ENCODE data around the gene ERC1.

Gene ERC1

DNA sequence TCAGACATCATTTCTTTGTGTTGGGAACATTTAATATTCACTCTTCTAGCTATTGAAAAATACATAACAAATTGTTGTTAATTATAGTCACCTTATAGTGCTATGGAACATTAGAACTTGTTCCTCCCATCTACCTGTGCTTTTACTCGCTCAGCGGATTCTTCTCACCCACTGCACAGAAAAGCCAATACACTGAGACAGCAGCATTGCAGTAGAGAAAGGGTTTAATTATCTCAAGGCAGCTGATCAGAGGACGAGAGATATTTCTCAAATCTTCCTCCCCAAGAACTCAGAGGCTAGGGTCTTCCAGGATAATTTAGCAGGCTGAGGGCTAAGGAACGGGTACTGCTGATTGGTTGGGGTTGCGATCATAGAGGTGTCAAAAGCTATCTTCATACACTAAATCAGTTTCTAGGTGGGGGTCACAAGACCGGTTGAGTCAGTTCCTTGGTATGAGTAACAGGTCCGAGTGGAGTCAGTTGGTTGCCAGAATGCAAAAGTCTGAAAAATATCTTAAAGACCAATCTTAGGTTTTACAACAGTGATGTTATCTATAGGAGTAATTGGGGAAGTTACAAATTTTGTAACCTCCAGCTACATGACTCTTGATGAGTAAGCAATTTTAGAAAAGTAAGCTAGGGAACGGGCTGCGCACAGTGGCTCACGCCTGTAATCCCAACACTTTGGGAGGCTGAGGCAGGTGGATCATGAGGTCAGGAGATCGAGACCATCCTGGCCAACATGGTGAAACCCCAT lies 430.2 kb downstream of the ERC1 start:
- DNase-seq, result no peak

DNA sequence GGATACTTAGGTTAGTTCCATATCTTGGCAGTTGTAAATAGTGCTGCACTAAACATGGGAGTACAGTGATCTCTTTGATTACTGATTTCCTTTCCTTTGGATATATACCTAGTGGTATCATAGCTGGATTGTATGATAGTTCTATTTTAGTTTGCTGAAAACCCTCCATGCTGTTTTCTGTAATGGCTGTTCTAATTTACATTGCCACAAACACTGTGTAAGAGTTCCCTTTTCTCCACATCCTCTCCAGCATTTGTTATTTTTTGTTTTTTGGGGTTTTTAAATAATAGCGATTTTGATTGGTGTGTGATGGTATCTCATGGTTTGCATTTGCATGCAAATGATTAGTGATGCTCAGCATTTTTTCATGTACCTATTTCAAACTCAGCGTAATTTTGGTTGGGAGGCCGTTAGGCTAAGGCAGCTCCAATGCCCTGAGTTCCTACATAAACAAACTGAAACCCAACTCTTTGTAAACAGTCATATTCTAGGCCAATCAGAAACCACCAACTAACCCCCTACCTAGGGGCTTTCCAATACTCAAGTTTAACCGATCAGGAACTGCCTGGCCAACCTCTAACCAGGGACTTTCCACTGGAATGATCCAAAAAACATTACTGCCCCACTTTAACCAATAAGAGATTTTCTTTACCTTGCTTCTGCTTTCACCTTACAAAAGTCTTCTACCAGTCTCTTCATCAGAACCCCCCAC lies 431.7 kb downstream of the ERC1 start:
- no peak for DNase-seq

DNA sequence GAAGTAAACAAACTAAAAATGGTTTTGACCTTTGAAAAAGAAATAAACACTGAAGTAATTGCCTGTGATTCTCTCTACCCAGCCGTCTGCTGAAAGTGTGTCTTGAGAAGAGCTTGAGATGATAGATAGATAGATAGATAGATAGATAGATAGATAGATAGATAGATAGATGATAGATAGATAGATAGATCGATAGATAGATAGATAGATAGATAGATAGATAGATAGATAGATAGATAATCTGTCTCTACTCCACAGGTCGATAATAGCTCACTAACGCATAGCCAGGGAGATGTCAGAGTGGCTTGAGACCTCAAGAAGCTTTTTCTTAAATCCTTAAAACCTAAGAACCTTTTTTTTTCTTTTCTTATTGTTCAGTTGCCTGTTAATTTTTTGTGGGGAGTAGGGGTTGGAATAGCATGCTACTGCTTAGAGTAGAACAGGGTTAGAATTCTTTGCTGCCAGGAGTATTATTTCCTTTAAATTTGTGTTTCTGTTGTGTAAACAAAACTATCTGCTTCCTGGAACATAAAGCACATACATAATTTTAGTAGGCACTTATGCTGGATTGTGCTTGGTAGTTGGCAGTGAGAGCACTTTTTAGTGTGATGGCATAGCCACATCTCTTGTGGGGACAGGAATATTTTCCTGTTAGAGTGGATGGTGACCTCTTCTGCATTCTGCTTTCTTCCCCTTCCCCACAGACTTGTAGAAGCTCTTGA lies 433.8 kb downstream of the ERC1 start:
- no peak for DNase-seq

DNA sequence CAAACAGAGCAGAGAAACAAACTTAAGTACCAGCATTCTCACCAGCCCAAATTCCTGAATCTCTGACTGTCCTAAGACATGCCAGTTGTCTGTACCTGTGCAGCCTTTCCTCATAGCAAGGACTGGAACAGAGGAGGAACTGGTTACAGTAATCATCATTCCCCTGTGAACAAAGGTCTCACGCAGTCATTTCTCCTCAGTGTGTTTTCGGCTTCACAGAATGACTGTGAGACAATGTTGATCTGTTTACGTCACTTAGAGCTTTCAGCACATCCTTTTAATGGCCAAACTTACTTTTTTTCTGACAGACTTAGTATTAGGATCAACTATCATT lies 434.3 kb downstream of the ERC1 start:
- DNase-seq, result no peak

DNA sequence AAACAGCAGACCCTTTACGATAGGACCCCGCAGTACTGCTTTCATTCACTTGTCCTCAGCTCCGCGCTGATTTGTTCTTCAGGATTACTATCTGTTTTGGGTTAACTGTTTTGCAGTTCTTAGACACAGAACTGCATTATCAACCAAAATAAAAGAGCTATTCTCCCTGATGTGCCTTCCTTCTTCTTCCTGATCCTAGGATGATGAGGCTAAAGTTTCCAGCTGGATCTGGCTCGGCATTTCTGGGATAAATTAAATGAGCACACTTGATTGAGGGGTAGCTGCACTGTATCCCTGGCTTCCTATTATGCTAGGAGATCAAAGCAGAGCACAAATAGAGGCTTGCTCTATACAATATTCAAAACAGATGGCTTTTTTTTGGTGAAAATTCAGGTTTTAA lies 437.6 kb downstream of the ERC1 start:
- DNase-seq, result no peak

DNA sequence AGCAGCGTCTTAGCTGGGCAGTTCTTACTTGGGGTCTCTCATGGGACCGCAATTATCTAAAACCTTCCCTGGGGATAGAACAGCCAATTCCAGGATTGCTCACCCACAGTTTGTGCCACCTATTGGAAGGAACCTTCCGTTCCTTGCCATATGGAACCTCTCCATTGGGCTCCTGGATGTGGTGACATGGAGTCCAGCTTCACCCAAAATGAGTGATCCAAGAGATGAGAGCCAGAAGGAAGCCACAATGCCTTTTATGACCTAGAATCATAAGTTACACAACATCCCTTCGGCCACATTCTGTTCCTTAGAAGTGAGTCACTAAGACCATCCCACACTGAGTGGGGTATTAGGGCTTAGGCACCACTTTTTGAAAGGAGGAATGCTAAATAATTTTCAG lies 439.0 kb downstream of the ERC1 start:
- no peak for DNase-seq

DNA sequence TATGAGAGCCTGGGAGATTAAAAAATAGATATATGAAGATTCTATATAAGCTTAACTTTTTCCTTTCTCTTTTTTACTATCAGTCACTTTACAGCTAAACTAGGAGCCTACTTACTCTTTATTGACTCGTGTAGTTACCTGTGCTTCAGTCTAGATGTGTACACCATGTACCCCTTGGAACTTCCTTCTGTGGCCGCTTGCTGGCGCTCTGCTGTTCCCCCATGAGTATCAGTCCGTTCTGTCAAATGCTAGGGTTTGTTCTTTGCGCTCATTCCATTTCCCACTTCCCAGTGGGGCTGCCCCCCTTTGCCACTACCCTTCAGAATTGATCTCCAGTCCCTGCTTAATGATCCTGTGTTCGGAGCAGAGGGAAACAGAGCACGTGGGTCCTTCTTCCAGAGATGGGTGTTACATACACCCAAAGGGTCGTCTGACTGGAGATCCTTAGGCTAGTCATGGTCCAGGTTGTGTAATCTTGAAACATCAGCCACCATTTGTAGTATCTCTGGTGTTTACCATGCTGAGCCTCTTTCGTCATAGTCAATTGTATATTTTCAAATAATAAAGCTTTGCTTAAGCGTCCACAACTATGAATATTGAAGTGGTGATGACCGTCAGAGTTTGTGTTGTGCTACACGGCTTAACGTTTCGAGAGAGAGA lies 443.4 kb downstream of the ERC1 start:
- no peak for DNase-seq

DNA sequence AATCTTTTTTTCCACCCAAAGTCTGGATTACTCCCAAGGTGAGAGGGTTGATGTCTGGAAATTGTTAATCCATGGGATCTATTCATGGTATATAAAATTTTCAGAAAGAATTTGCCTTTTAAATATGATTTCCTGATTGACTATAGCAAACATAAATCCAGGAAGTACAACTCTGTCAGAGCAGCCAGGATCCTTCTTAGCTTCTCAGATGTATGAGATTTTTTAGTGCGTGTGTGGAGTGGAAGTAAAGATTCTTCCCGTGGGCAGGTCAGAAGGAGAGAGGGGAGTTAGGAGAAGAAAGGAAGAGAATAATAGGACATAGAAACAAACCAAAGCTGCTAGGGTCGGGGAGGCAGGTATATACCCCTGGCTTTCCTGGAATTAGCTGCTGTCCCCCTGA lies 444.0 kb downstream of the ERC1 start:
- no peak for DNase-seq

DNA sequence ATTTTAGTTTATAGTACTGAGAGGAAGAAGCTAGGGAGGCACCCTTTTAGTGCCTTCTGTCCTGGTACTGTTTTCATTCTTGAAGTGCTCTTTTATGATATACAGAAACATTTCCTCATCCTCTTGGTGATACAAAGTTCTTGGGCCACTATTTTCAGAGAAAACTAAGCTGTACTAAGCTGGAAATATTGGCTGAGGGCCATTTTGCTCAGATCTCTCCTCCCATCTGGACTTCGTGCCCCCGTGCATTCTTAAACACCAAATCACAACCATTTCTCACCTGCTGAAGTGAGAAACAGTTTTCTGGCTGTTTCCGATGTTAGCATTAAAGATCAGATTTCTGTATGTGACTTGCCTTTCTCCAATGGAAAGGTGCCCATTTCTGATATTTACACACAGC lies 444.4 kb downstream of the ERC1 start:
- no peak for DNase-seq

DNA sequence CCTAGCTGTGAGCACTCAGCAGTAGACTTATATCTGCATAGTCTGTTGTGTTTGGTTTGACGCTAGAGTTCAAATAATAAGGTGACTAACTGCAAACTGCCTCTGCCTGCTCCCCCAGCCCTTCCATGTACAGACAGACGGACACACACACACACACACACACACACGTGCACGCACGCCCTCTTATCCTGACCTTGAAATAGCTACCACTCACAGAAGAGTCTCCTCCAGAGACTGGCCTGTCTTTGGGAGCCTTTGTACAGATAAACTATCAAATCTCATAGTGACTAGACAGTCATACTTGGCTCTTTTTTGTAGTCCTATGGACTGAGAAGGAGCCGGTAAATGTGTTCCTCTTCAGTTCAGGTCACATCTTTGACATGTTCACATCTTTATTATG lies 445.0 kb downstream of the ERC1 start:
- no peak for DNase-seq

DNA sequence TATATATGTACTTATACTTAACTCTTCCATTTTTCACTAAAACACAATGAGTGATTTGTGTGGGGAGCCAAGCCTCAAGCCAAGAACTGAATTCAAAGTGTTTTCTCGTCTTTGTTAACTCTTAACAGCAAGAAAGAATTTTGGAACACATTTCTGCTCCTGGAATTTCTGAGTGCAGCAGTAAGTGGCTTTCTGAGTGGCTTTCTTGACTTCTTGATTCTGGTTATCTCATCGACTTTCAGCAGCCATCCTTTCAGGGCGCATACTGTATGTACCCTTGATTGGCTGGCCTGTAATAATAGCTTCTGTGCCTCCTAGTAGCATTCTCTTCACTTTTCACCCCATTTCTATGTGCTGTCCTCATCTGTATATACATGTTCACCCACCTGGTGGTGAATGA lies 446.0 kb downstream of the ERC1 start:
- no peak for DNase-seq

DNA sequence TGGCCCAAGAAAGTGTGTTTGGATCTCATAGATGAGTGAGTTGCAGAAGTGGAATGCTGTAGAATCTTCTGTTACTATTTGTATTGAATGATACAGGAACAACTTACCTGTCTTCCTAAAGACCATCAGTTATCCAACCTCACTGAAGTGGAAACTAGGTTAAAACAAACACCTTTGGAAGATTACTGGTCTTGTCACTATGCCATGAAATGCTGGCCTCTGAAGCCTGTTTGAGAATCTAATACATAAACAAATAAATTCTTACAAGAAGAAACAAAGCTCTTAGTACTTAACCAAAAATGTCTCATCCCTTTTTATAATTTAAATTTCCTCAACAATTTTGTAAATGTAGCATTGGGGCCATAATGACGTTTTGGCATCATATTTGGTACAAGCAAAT lies 448.2 kb downstream of the ERC1 start:
- no peak for DNase-seq

DNA sequence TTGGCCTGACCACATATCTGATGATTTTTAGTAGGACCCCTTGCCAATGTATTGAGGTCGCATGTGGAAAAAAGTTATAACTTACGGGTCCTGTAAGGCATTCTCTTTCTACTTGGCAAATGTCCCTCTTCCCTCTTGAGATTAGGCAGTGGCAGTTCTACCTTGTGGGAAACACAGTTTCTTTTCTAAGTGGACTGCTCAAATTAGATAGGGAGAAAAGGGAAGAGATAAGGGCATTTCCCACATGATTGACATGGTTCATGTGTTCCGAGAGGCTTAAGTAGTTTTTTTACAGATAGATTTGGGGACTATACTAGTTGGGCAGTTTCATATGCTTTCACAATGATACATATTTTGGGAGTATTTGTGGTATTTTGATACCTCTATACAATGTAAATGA lies 448.7 kb downstream of the ERC1 start:
- DNase-seq, result no peak

DNA sequence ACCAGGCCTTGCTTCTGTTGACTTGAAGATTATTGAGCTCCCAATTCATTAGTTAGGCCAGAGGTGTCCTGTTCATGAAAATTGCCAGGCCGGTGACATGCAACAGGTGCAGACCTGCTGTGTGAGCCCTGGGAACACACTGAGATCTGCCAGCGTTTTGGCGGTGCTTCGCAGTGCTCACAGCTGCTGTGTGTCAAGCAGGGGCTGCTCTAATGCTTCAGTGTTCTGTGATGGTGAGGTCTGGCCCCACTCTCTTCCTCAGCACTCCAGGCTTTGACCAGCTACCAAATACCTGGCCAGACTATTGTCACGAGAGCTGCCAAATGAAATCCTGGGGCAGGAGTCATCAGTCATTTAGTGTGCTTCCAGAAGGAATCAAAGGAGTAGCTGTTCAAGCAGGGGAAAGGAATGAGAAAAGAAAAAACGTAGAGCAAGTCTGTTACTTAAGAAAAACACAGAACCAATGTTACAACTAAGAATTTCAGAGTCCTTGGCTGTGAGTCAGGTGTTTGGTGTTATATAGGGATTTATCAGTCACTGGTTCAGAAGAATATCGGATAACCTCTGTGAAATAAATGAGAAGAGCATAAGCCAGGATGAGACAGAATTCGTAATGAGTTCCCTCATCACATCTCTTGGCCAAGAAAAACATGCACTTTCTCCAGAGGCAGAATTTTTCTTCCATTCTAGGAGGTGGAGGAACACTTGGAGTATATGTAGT lies 452.6 kb downstream of the ERC1 start:
- DNase-seq, result peak; percentile 24

DNA sequence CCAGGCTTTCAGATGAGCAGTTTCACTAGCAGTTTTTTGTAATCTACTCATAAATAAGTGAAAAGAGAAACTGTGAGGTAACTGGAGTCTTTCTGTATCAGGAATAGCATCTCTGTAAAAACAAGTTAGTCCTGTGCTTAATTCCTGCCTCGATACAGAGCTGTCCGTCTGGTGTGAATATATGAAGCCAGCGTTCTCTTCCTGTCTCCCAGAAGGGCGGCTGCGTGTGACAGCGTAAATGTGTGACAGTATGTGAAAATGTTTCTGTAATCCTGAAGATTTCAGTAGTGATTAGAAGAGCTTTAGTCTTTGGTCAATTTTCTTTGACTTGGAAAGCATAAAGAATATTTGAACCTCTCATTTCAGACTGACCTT lies 453.1 kb downstream of the ERC1 start:
- DNase-seq, result no peak

DNA sequence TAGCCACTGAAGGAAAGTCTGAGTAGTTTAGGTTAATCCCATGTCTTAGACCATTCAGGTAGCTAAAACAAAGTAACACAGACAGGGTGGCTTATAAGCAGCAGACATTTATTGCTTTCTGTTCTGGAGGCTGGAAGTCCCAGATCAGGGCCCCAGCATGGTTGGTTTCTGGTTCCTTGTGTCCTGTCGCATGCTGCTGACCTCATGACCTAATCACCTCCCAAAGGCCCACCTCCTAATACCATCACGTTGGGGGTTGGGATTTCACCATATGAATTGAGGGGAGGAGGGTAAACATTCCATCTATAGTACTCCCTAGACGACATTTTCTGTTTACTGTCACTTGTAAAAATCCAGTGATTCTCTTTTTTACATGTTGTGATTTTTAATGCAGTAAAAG lies 454.8 kb downstream of the ERC1 start:
- no peak for DNase-seq

DNA sequence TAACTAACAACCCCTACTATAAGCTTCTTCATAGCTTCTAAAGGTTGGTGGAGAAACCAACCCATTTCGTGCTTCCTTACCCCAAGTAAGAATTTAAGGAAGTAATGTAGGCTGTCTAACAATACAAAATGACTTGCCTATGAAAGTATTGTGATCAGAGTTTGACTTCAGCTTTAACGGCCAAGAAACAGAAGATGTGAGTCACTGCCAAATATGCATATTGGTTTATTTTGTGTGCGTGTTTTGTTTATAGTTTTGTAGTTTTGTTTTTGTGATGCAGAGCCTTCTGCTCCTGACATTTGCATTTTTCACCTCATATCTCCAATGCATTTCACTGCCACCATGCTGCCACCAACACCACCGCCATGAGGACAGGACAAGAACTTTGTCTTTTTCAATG lies 457.3 kb downstream of the ERC1 start:
- DNase-seq, result no peak

DNA sequence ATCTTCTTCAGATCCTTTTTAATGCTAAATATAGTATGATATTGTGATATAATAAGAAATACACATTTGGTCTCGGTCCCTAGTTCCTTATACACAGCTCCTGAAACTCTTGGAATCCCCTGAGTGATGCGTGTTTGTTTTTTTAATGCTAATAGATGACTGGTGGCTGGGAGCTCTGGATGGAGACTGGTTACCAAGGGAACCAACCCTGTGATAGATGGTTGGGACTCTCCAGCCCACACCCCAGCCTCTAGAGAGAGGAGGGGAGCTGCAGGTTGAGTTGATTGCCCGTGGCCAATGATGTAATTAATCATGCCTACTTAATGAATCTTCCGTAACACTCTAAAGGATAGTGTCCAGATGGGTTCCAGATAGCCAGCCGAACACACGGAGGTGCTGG lies 462.8 kb downstream of the ERC1 start:
- no peak for DNase-seq

DNA sequence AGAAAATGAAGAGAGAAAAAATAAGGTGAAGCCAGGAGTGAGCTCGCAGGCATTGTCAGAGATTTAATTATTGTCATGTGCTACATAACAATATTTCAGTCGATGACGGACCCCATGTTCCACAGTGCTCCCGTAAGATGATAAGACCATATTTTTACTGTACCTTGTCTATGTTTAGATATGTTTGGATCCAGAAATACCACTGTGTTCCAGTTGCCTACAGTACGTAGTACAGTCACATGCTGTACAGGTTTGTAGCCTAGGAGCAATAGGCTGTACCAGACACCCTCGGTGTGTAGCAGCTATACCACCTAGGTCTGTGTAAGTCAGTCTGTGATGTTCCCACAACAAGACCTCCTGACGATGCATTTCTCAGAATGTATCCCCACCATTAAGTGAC lies 465.9 kb downstream of the ERC1 start:
- DNase-seq, result no peak

DNA sequence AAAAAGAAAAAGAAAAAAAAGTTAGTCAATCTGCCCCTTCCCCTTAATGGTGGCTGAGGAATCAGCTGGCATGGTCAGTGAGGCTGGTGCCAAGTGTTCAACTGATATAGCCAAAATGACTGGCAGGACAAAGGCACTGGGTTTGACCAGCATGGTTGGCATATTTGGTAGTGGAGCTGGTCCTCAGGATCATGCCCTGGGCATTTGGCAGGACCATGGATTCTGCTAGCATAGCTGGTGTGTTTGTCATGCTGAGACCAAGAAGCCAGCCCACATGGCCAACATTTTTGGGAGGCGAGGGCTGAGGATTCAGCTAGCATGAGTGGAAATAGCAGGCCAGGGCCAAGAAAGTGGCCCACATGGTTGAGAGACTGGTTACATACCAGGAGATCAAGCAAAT lies 466.9 kb downstream of the ERC1 start:
- no peak for DNase-seq

DNA sequence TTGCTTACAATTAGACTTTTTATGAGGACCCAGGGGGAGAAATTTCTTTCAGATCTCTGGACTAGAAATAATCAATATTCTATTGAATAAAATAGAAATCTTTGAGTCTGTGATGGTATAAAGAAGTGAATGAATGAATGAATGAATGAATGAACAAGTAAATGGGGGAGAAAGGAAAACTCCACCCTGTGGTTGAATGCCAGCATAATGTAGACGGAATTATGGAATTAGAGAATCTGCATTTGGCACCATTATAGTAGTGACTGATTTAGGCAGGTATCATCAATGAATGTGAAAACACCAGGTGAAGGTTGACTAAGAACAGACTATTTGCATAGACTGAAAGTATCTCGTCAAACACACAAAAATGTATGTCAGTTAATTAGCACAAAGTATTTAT lies 468.3 kb downstream of the ERC1 start:
- no peak for DNase-seq

DNA sequence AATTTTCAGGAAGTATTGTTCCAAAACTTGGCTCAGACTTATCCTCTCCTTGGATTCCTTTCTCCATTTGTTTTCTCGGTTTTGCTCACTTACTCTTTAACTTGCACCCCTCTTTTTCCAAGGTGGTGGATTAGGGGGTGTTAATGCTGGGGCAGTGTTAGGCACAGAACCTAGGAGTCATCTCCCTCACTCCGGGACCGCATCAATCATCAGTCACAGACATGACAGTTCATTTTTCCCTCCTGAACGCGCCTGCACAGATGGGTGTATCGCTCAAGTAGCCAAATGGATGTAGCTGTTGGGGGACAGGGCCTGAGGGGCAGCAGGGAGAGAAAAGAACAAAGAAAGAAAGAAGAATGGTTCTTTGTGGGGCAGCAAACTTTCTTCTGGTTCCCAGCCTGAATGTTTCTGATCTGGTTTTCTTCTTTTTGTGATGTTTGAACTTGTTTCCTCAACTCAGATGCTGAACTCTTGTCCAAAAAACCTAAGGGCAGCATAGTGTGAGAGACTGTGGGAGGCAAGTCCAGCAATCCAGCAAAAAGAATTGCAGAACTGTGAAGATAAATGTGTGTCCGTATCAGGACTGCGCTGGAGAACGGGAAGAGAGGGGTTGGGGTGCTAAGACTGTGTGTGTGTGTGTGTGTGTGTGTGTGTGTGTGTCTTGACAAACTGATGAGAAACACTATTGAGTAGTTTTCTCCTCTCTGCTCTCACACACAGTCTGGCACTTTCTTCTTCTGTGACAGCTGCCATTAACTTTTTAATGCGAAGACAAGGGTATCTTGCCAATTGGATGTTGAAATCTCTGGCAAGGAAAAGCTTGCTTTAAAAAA lies 472.3 kb downstream of the ERC1 start:
- peak; percentile 86 for DNase-seq
